Measurements from ENCODE around the gene ZNF814.

DNA sequence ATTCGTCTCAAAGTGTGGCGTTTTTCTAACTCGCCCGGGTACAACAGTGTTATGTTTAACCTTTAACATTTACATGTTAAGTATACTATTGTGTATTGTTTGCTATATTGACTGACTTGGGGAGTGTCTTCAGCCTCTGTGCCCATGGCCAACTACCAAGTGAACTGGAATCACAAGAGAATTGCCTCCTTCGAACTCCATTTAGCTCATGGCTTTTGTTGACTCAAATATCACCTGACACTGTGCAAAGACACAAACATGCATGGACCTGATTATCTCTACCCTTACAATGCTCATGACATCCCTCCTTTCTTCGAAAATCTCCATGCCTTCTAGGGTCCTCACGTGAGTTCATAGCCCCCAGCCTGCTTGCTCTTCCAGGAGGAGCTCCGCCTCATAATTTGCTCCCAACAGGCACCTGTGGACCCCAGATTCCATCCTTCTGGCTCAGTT lies 704 bp downstream of the ZNF814 start:
- TF ChIP-seq CTCF (IDR thresholded peaks at IDR 0.05; ENCODE audit: low read length) (no peak), EZH2 (optimal IDR thresholded peaks at IDR 0.05; ENCODE audit: low read depth, low read length) (no peak)
